ENCODE measurements around the gene DIP2B. TPM values are rescaled to one million over a fixed set of nuclear protein-coding genes. Genes with fewer than 3 reads are reported as not detected.

The DIP2B gene
- polyA plus RNA-seq, 2 of the 4 experiments (the other 2 are of a cell fraction): 16.9 to 29.3 TPM

DNA sequence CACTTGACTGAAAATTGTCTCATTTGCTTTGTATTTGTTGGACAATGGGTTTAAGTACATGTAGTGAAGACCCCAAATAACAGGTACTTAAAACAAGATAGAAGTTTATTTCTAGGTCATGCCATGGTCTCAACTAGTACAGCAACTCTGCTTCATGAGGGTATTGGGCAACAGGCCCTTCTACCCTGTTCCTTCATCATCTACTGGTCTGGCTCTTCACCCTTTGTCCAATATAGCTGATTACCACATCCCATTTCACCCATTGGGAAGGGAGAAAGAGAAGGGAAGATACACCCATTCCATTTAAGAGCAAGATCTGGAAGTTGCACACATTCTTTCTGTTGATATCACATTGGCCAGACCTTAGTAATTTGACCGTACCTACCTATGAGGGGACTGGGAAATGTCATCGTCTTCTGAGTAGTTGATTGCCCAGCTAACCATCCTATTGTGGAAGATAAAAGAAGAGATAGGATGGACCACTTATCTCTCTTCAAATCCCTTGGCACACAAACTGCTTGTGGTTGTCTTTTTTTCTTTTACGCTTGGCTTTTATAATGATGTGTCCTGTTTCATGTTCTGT is 104.6 kb downstream of the DIP2B start:
- POLR2A ChIA-PET: no interaction called here
- FAIRE-seq (no peak), ATAC-seq (no peak), DNase-seq (ENCODE audit: low read depth in 1 of 2, low spot score in 1 of 2) (no peak)
- Histone ChIP-seq H3K4me3 (no peak overlapping the region), H3K27ac (no peak overlapping the region), H3K9me3 (no peaks in the 10 kb centered on the region), H3K4me2 (no peak overlapping the region), H3K4me1 (peaks cover 11% of the 10 kb centered on the region)
- CTCF ChIA-PET: interaction anchor here (3.8 kb wide), 1 partner anchor 105 kb away, joined by 17 read pairs; the partner anchor contains the start of gene DIP2B
- 92% methylated on average over 3 of the region's 3 CpGs for WGBS (ENCODE audit: missing lambda C conversion rate)
- TF ChIP-seq MYC (IDR thresholded peaks at IDR 0.05; ENCODE audit: borderline replicate concordance, low read length) (no peak), ZSCAN20 (CRISPR knock-in tag; IDR thresholded peaks at IDR 0.05) (no peak), FOSL2 (IDR thresholded peaks at IDR 0.05) (no peak), FOSL2 (CRISPR knock-in tag; IDR thresholded peaks at IDR 0.05) (no peak), MAFK (IDR thresholded peaks at IDR 0.05; ENCODE audit: partially characterized antibody) (no peak), POLR2AphosphoS2 (conservative IDR thresholded peaks at IDR 0.05; ENCODE audit: low read length) (no peak), RNF2 (IDR thresholded peaks at IDR 0.05; ENCODE audit: borderline replicate concordance, low read depth) (no peak)
- TF ChIP-seq, protein P1, sequence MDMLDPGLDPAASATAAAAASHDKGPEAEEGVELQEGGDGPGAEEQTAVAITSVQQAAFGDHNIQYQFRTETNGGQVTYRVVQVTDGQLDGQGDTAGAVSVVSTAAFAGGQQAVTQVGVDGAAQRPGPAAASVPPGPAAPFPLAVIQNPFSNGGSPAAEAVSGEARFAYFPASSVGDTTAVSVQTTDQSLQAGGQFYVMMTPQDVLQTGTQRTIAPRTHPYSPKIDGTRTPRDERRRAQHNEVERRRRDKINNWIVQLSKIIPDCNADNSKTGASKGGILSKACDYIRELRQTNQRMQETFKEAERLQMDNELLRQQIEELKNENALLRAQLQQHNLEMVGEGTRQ (IDR thresholded peaks at IDR 0.05): no peak
- TF ChIP-seq, protein P2, sequence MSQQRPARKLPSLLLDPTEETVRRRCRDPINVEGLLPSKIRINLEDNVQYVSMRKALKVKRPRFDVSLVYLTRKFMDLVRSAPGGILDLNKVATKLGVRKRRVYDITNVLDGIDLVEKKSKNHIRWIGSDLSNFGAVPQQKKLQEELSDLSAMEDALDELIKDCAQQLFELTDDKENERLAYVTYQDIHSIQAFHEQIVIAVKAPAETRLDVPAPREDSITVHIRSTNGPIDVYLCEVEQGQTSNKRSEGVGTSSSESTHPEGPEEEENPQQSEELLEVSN (IDR thresholded peaks at IDR 0.05; ENCODE audit: borderline replicate concordance, low read depth): no peak
- TF ChIP-seq, protein P3, sequence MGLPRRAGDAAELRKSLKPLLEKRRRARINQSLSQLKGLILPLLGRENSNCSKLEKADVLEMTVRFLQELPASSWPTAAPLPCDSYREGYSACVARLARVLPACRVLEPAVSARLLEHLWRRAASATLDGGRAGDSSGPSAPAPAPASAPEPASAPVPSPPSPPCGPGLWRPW (IDR thresholded peaks at IDR 0.05): no peak

- H3K9me3 ChIP-seq: no peaks in the 10 kb centered on the region
- H3K4me3 ChIP-seq: no peak overlapping the region
- no peak for ATAC-seq
- H3K27ac ChIP-seq: no peak overlapping the region
- TF ChIP-seq, protein P3 (IDR thresholded peaks at IDR 0.05): no peak
- no peak for TF ChIP-seq ZC3H11A (IDR thresholded peaks at IDR 0.05)
- no peak for TF ChIP-seq JUNB (IDR thresholded peaks at IDR 0.05)
- TF ChIP-seq ZNF302 (CRISPR knock-in tag; IDR thresholded peaks at IDR 0.05): no peak
- TF ChIP-seq RNF2 (IDR thresholded peaks at IDR 0.05; ENCODE audit: borderline replicate concordance, low read depth): no peak
- TF ChIP-seq, protein P4, sequence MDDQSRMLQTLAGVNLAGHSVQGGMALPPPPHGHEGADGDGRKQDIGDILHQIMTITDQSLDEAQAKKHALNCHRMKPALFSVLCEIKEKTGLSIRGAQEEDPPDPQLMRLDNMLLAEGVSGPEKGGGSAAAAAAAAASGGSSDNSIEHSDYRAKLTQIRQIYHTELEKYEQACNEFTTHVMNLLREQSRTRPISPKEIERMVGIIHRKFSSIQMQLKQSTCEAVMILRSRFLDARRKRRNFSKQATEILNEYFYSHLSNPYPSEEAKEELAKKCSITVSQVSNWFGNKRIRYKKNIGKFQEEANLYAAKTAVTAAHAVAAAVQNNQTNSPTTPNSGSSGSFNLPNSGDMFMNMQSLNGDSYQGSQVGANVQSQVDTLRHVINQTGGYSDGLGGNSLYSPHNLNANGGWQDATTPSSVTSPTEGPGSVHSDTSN (IDR thresholded peaks at IDR 0.05): no peak
- no peak for TF ChIP-seq TFCP2L1 (CRISPR knock-in tag; IDR thresholded peaks at IDR 0.05)
- no peak for TF ChIP-seq HDAC2 (IDR thresholded peaks at IDR 0.05)
- TF ChIP-seq, protein P5, sequence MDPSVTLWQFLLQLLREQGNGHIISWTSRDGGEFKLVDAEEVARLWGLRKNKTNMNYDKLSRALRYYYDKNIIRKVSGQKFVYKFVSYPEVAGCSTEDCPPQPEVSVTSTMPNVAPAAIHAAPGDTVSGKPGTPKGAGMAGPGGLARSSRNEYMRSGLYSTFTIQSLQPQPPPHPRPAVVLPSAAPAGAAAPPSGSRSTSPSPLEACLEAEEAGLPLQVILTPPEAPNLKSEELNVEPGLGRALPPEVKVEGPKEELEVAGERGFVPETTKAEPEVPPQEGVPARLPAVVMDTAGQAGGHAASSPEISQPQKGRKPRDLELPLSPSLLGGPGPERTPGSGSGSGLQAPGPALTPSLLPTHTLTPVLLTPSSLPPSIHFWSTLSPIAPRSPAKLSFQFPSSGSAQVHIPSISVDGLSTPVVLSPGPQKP (IDR thresholded peaks at IDR 0.05; ENCODE audit: low read depth, low read length): no peak
- TF ChIP-seq SMC3 (IDR thresholded peaks at IDR 0.05): no peak
- no peak for TF ChIP-seq KDM5A (IDR thresholded peaks at IDR 0.05)
- TF ChIP-seq, protein P1 (IDR thresholded peaks at IDR 0.05): no peak
- TF ChIP-seq, protein P6, sequence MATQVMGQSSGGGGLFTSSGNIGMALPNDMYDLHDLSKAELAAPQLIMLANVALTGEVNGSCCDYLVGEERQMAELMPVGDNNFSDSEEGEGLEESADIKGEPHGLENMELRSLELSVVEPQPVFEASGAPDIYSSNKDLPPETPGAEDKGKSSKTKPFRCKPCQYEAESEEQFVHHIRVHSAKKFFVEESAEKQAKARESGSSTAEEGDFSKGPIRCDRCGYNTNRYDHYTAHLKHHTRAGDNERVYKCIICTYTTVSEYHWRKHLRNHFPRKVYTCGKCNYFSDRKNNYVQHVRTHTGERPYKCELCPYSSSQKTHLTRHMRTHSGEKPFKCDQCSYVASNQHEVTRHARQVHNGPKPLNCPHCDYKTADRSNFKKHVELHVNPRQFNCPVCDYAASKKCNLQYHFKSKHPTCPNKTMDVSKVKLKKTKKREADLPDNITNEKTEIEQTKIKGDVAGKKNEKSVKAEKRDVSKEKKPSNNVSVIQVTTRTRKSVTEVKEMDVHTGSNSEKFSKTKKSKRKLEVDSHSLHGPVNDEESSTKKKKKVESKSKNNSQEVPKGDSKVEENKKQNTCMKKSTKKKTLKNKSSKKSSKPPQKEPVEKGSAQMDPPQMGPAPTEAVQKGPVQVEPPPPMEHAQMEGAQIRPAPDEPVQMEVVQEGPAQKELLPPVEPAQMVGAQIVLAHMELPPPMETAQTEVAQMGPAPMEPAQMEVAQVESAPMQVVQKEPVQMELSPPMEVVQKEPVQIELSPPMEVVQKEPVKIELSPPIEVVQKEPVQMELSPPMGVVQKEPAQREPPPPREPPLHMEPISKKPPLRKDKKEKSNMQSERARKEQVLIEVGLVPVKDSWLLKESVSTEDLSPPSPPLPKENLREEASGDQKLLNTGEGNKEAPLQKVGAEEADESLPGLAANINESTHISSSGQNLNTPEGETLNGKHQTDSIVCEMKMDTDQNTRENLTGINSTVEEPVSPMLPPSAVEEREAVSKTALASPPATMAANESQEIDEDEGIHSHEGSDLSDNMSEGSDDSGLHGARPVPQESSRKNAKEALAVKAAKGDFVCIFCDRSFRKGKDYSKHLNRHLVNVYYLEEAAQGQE (IDR thresholded peaks at IDR 0.05): no peak
- no peak for TF ChIP-seq NFE2L2 (conservative IDR thresholded peaks at IDR 0.05; ENCODE audit: low read length)
- TF ChIP-seq BHLHE40 (IDR thresholded peaks at IDR 0.05; ENCODE audit: low read depth, low read length): no peak
- ChIA-PET CTCF (no interaction called here), POLR2A (no interaction called here)
- no peak overlapping the region for H3K4me2 ChIP-seq
- no peak for DNase-seq (ENCODE audit: low read depth in 1 of 2, low spot score in 1 of 2)
- H3K4me1 ChIP-seq: peaks cover 15% of the 10 kb centered on the region
- FAIRE-seq: no peak
- 100% methylated on average over 1 of the region's 1 CpG for WGBS (ENCODE audit: missing lambda C conversion rate)
Observed at GRCh38 chr12:50610171-50610570, 105.4 kb downstream of the DIP2B start.

Measured in A549 (cell line).